ENCODE data around the gene CLCN3.
"Not testable (repeated sequence)": the region's sequence is repeated elsewhere in the genome, so short reads cannot be mapped to it uniquely, and the experiment has no call there.

The CLCN3 gene

DNA sequence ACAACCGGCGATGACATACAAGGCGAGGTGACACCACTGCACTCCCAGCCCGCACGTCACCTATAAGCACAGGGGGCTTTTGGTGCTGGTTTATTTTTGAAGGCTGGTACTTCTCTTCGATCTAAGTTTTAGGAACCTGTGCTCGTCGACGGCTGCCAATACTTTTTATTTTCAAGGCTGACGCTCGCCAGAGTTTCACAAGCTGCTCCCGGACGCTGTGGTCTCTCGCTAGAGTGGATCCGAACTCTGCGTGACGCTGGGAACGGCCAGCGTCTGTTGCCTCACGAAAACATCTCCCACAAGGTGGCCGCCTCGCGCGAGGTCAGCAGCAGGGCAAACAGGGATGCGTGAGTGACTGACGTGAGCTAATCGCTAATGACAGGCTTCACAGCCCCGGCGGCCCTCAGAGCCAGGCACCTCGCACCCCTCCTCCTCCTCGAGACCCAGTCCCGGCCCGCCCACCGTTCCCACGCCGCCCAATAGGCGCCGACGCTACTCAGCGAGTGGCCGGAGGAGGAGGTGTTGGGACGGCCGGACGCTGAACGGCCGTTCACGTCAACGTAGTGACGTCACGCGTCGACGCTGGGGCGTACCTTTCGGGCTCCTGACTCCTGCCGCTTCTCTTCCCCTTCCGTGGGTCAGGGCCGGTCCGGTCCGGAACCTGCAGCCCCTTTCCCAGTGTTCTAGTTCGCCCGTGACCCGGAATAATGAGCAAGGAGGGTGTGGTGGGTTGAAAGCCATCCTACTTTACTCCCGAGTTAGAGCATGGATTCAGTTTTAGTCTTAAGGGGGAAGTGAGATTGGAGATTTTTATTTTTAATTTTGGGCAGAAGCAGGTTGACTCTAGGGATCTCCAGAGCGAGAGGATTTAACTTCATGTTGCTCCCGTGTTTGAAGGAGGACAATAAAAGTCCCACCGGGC lies at the start of gene CLCN3:
Gene CLCN3, plus strand, starts transcription at position 621 of the 922 bp plus-strand sequence. CDS start 15,351 bp downstream, outside the sequence.
- DNase-seq (ENCODE audit: low spot score), result peak; percentile 94

DNA sequence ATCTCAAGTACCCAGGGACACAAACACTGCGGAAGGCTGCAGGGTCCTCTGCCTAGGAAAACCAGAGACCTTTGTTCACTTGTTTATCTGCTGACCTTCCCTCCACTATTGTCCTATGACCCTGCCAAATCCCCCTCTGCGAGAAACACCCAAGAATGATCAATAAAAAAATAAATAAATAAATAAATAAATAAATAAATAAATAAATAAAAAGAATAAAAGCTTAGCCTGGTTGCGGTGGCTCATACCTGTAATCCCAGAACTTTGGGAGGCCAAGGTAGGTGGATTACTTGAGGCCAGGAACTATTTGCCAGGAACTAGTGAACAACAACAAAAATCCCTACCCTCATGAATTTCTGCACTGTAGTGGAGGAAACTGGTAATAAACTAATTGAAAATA lies 49.4 kb upstream of the CLCN3 start:
- DNase-seq (ENCODE audit: low spot score), result not testable (repeated sequence)

DNA sequence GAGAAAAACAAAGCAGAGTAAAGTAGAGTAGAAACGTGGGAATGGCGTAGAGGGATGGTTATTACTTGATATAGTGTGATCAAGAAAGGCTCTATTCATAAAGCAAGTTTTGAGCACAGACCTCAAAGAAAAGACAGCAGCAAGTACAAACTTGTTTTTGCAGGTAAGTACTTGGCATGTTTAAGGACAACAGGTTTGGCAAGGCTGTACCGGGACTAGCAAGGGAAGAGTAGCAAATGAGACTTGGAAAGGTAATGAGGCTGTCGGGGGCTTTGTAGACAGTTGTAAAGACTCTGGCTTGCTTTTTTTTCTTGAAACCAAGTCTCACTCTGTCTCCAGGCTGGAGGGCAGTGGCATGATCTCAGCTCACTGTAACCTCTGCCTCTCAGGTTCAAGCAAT lies 48.9 kb upstream of the CLCN3 start:
- no peak for DNase-seq (ENCODE audit: low spot score)

DNA sequence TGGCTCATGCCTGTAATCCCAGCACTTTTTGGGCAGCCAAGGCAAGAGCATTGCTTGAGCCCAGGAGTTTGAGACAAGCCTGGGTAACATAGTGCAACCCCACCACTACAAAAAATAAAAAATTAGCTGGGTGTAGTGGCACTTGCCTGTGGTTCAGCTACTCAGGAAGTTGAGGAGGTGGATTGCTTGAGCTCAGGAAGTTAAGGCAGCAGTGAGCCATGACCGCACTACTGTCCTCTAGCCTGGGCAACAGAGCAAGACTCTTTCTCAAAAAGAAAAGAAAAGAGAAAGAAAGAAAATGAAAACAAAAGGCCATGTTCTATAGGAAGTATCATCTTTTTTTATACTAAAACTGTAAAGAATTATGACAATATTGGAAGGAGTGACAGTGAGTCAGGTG lies 46.5 kb upstream of the CLCN3 start:
- no peak for DNase-seq (ENCODE audit: low spot score)

DNA sequence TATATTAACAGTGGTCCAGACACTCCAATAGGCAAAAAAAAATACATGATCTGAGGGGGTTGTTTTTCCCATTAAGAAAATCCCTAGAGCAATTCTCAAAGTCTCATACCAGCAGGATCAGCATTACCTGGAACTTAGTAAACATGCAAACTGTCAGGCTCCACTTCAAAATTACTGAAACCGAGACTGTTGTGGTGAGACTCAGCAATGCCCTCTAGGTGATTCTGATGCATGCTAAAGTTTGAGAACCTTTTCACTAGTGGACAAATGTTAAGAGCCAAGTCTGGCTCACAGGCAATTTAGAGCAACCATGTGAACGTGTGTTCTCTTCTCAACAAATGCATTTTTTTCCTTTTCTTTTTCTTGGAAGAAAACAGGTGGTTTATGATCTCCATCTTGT lies 38.2 kb upstream of the CLCN3 start:
- no peak for DNase-seq (ENCODE audit: low spot score)

DNA sequence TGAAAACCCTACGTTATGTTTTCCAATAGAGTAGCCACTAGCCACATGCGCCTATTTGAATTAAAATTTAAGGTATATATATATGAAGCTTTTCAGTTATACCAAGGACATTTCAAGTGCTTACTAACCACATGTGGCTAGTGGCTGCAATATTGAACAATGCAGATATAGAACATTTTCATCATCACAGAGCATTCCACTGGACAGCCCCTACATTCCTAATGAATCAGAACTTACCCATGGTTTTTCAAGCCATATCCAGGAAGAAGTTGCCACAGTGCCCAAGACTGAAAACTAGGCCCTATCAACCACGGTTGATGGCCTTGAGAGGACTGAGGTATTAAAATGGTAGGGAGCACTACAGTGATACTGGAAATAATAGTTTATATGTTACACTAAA lies 37.7 kb upstream of the CLCN3 start:
- DNase-seq (ENCODE audit: low spot score), result no peak

DNA sequence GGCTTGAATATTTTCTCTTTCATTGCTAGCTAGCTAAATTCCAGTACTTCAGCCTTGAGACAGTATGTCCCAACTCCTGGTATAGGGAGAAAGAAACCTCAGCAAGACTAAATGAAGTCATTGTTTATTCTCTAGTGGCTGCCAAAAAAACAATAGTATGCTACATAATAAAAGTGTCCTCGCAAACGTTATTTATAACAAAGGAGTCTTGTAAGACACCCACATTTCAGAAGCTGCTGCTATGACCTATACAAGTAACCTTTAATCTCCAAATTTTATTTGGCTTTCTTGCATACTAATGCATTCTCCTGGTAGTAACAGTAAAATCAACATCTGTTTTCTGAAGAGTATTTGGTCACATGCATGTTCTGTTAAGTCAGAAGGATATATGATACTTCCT lies 36.8 kb upstream of the CLCN3 start:
- no peak for DNase-seq (ENCODE audit: low spot score)

DNA sequence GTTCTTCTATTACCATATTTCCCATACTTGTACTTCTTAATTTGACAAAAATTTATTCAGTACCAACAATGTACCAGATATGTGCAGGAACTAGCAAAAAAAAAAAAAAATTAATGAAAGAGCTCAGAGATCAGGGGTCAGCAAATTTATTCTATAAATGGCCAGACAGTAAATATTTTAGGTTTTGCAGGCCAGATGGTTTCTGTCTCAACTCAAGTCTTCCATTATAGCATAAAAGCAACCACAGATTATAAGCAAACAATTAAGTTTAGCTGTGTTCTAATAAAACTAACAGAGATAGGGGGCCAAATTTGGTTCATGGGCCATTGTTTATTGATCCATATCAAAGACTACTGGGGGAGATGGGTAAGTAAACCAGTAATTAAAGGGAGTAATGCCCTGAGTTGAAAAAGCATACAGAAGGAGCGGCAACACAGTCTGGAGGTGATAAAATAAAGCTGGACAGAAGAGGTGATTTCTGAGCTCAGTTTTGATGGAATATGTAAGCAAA lies 27.3 kb upstream of the CLCN3 start:
- DNase-seq (ENCODE audit: low spot score), result no peak

DNA sequence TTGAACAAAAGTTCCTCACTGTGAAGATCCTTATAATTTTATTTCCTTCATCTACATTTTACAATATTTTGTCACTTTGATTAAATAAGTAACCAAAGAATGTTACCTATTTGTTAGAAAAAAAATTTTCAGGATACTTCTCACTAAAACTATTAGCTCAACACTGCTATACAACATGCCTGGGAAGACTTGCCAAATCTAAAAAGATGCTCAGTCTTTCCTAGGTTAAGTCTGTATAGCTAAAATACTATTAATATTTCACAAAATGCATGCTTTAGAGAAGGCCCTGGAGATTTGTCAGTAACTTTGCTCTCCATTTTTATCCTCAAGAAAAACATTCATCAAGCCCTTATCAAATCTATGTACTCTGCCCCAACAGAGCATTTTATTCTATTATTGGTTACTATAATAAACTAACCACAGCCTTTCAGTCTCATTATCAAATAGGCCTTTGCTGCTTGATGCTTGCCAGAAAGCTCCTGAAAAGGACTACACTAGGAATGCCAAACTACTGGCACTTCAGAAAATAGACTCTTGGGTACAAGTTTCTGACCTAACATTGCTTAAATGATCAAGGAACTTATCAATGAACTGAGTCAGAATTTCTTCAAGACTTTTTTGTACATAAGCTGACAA lies 25.7 kb upstream of the CLCN3 start:
- no peak for DNase-seq (ENCODE audit: low spot score)

DNA sequence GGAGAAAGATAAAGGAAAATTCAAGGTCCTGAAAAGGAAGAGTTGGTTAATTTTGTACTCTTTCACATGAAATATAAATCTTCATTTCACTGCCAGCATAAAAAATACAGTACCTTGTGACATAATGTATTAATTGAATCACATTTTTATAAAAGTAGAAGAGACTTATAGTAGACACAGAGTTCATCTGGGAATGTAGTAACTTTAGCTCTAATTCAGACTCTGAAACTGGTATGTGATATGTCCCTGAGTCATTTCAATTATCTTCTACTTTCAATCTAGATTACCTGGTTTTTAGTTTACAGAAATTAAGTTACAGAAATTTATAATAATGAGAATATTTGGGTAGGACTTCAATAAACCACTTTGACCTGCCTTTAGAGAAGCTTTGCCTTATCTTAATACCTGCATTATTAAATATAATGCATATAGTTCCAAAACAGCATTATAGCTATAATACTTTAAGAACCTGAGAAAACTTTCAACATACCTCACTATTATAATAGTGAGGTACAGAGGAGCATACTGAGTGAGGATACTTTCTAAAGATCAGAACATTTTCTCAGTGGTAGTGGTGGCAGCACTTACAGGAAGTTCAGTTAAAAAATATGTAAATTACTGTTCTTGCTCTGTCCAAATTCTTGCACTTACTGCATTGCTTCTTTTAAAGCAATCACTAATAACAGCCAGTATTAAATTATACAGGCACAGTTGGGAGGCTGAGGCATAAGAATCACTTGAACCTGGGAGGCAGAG lies 19.2 kb upstream of the CLCN3 start:
- DNase-seq (ENCODE audit: low spot score), result no peak

DNA sequence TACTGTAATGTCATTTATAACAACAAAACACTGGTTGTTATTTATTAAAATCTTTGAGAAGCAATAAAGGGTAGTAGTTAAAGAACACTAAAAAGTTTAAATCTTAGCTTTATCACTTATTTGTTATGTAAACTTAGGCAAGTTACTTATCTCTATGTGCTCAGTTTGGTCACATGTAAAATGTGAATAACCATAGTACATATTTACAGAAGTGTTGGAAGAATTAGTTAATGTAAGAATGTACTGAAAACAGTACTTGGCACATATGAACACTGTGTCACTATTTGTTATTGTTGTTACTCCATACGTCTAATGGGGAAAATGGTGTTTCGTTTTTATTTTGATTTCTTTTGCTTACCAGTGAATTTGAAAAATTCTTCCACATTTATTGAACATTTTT lies 17.1 kb upstream of the CLCN3 start:
- DNase-seq (ENCODE audit: low spot score), result no peak

DNA sequence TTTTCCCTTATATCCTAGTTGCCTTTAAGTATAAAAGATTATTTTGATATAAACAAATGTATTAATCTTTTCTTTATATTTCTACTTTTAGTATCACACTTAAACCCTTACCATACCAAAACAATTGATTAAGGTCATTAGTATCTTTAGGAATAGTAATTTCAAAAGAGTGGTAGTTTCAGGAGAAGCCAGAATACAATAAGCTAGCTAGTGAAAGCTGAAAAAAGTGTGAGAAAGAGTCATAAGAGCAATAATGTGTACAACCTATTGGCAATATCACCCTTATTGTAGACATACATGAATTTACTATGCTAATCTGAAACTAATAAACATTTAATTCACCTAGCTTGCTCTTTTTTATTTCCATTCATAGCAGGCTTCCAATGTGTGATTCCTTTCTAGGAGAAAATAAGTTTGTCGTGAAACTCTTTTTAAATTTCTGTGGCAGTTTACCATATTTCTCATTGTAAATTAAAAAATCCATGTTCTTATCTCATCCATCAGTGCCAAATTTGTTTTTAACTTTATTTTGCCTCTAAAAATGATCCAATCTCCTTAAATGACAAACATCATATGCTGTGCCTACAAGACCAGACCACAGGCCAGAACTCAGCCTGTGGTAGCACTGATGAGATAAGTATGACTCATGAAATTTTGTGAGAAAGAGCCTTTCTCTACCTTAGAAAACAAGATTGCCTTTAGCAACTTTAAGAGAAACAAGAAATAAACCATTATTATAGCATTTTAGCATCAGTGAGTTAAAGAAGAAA lies 16.1 kb upstream of the CLCN3 start:
- no peak for DNase-seq (ENCODE audit: low spot score)

DNA sequence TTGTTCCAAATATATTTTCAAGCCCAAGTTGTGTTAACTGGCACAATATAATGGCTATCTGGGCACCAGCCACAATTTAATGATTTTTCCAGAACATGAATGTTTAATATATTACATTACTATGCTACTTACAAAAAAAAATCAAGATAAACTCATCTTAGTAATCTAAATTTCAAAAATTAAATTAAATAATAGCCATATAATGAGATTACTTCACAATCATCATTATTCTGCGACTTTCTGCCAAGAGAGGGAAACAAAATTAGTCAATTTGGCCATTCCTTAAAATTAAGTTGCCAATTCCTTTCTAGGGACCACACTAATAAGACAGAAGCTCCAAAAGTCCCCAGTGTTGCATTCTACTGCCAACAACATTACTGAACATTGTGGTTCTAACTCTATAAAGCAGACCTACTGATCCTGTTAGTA lies 15.5 kb upstream of the CLCN3 start:
- DNase-seq (ENCODE audit: low spot score), result no peak

DNA sequence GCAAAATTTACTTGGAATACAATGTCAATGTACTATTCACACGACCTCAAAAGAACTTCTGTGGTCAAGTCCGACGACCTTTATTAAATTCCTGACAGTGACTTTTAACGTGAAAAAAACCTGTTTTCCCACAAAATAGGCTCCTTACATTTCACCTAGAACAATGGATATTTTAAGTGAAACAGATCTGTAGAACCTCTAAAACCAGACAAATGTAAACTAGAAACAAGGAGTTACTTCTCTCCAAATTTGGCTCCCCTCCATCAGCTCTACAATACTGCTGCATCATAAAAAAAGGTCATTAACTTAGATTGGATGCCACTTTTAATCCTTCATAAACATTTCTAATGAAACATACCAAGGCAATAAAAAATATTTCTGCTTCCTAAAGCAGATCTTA lies 9.2 kb upstream of the CLCN3 start:
- no peak for DNase-seq (ENCODE audit: low spot score)

DNA sequence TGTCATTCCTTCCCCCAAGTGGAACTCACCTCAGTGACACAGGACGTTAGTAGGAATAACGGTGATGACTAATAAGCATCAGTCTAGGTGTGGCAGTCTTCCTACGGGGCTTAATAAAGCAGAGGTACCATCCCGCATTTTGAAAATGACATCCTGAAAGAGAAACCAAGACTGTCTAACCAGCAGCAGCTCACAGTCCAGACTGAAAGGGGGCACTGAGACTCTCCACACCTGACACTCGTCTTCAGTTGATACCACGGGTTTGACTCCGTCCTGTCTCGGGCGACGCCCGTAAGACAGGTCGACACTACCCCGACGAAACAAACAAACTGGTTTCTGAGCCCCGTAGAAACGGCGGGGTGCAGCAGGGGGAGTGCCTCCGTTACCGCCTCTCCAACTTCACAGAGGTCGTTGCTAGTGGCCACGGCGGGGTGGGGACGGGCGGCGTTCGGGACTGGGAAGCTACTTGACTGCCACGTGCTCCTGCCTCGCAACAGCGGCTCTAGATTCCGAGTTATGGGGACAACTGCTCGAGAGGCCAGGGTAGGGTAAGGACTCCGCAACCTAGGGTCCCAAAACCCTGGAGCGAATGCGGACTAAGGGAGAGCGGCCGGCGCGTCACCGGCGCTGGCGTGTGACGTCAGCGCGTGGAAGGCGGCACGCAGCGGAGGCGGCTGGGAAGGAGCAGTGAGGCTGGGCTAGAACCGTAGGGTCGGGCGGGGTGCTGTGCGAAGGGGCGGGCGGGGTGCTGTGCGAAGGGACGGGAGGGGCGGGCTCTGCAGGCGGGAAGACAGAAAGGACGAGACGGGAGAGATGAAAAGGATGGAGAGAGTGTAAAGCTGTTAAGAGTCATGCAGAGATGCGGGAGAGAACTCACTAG lies 8.1 kb upstream of the CLCN3 start, which contains the start of gene NEK1:
Gene NEK1, minus strand, starts transcription at position 593 of the 880 bp plus-strand sequence. CDS start 9,953 bp downstream, outside the sequence.
- DNase-seq (ENCODE audit: low spot score), result peak; percentile 91

DNA sequence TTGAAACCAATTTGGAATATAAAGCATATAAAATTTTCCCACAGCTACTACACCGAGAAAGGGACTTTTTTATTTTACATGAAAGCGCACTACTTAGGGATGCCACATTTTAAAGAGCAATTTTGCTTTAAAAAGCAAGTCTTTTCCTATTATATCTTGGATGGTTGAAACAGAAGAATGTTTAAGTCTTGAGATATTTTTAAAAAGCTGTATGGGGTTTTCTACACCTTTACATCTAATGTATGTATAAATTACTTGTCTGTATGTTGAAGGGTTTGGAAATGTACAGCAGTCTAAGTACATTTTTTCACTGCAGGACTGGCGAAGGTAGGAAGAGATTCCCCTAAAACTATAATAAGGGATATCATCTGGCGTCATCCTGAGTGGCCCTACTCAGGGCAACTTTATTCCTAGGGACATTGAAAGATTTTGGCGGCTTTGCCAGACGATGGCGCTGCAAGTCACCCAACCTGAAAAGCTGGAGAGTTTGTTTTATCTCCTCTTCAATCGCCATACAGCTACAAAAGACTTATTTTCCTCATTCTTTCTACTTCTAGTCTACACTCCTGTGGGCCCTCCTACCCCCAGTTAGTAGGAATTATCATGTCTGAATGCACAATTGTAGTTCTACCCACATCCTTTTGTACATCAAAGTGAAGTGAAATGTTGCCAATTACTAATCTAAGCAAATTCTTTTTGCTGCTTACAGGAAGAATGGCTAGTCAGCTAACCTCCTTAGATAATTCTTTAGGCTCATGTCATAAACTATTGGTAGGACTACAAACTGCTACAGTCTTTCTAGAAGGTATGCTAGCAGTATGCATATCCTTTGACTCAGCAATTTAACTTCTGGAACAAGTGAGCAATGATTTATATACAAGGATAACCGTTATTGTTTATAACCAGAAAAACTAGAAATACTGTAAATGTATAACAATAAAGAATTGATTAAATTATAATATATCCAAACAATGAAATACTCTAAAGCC lies 7.2 kb upstream of the CLCN3 start:
- DNase-seq (ENCODE audit: low spot score), result peak; percentile 52

DNA sequence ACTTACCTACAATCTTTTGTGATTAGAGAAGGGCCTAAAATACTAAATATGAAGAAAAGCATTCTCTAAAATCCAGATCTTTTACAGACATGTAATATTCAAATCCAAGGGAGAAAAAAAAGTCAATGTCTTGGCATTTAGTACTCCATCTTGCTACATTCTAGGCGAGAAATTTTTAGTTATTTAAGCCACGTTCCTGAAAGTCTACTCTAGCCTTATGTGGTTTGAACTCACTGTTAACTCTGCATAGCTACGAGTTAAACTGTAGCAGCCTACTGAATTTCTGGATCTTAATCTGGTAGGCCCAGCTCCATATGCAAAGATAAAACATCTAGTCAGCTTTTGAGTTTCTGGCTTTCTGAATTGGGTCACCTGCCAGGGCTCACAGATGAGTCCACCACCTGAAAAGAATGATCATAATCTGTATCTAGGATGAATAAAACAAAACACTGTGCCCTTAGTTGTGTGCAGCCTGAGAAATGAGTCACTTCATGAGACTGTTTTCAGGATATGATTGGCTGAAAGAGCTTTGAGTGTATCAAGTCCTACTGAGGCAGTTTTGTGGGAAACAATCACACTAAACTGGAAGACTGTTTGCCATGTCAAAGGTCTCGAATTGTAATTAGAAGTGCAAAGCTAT lies 4.8 kb upstream of the CLCN3 start:
- DNase-seq (ENCODE audit: low spot score), result no peak

DNA sequence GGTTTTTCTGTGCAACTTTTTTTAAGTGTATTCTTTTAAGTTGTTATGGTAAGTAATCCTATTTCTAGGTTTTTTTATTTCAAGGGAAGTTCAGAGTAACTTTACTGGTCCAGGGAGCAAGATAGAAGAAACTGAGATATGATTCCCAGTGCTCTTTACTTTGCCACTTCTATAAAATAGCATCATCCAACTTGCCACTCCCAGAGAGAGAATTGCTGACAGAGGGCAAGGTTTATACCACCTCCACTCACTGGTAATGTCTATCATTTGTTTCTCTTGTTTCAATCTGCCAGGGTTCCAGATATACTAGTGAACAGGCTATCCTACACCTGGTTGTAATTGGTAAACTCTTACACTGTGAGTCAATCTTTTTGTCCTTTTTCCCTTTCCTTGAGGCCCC lies 3.5 kb upstream of the CLCN3 start:
- DNase-seq (ENCODE audit: low spot score), result no peak

DNA sequence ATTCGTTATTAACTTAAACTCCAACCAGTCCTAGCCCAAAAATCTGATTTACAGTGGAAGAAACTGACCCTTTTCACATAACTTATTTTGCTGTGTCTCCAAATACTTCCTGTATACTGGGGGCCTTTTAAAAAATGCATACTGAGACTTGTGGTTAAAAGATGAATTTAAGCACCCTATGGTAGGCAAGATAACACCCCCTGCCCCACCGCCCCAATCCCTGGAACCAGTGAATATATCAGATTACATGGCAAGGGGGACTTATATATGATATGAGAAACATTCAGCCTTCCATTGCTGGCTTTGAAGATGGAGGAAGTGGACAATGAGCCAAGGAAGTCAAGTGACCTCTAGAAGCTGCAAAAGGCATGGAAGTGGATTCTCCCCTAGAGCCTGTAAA lies 3.1 kb upstream of the CLCN3 start:
- no peak for DNase-seq (ENCODE audit: low spot score)
